SK-N-SH (cell line): ENCODE data around the gene RAI1. TPM values are rescaled to one million over a fixed set of nuclear protein-coding genes. Genes with fewer than 3 reads are reported as not detected.

Source experiments
- CTCF ChIA-PET: fragments of 300-600, 350-600 bp; formaldehyde crosslinking; extraction: SDS; loops from one replicate; lab custom pipeline; 2021; lab: Yijun Ruan, JAX
- POLR2A ChIA-PET: fragments of 350-600 bp; sonication (Branson Sonifier 250); formaldehyde crosslinking; extraction: SDS; loops from one replicate; lab custom pipeline; 2020; ENCODE audit warnings: antibody characterized with exemption, inconsistent platforms; lab: Yijun Ruan, JAX
- DNase-seq: peaks from one replicate; pipeline ENCODE4 v3.0.0; 2012
- H2AFZ ChIP-seq: fragments of 200-600 bp; sonication (generic); 2 replicates; pipeline ENCODE4 v1.8.1; 2016; ENCODE audit warnings: antibody characterized with exemption, mild to moderate bottlenecking, low read depth
- H3F3A ChIP-seq: fragments of 200-600 bp; sonication (generic); replicated peaks from 2 replicates; pipeline ENCODE3; 2016; ENCODE audit warnings: antibody characterized with exemption, mild to moderate bottlenecking; ENCODE audit not compliant: insufficient read depth
- H3K27ac ChIP-seq, 2 experiments: fragments of 200-500 bp in 1 of 2; fragments of 200-600 bp in 1 of 2; sonication (Bioruptor generic) in 1 of 2; sonication (generic), shearing (Covaris generic) in 1 of 2; 2 replicates each; pipeline versions ENCODE4 v1.5.1 to v1.6.1; 2014 to 2016; ENCODE audit warnings: low read depth in 2 of 2, inconsistent platforms in 1 of 2, low read length in 1 of 2, mild to moderate bottlenecking in 1 of 2, mixed read lengths in 1 of 2
- H3K27me3 ChIP-seq: fragments of 200-600 bp; sonication (generic), shearing (Covaris generic); 2 replicates; pipeline ENCODE4 v1.6.1; 2016; ENCODE audit warnings: mixed run types; ENCODE audit not compliant: insufficient read depth
- H3K36me3 ChIP-seq, 2 experiments: fragments of 200-500 bp in 1 of 2; fragments of 200-600 bp in 1 of 2; sonication (Bioruptor generic) in 1 of 2; sonication (generic) in 1 of 2; replicated peaks in 1 of 2; 2 replicates each; pipeline versions ENCODE3 to v1.5.1; 2014 to 2016; ENCODE audit warnings: low read length in 1 of 2, mild to moderate bottlenecking in 1 of 2; ENCODE audit not compliant: insufficient read depth in 2 of 2, control insufficient read depth in 1 of 2
- H3K4me1 ChIP-seq, 2 experiments: fragments of 200-500 bp in 1 of 2; fragments of 200-600 bp in 1 of 2; sonication (Bioruptor generic) in 1 of 2; sonication (generic), shearing (Covaris generic) in 1 of 2; 2 replicates each; pipeline versions ENCODE4 v1.5.1 to v1.6.1; 2014 to 2016; ENCODE audit warnings: low read depth in 1 of 2, low read length in 1 of 2, mixed run types in 1 of 2; ENCODE audit not compliant: insufficient read depth in 2 of 2, control insufficient read depth in 1 of 2
- H3K4me2 ChIP-seq: fragments of 200-600 bp; sonication (generic), shearing (Covaris generic); 2 replicates; pipeline ENCODE4 v1.6.1; 2017; ENCODE audit warnings: mixed run types
- H3K4me3 ChIP-seq, 2 experiments: fragments of 200-500 bp in 1 of 2; fragments of 200-600 bp in 1 of 2; sonication (Bioruptor generic) in 1 of 2; sonication (generic), shearing (Covaris generic) in 1 of 2; 2 replicates each; pipeline versions ENCODE4 v1.5.1 to v1.8.1; 2014 to 2016; ENCODE audit warnings: low read depth in 2 of 2, inconsistent platforms in 1 of 2, low read length in 1 of 2, mild to moderate bottlenecking in 1 of 2, mixed read lengths in 1 of 2, moderate library complexity in 1 of 2
- H3K79me2 ChIP-seq: fragments of 200-600 bp; sonication (generic); 2 replicates; pipeline ENCODE4 v1.8.1; 2017; ENCODE audit warnings: mild to moderate bottlenecking; ENCODE audit not compliant: insufficient read depth
- H3K9ac ChIP-seq: fragments of 200-600 bp; sonication (generic); 2 replicates; pipeline ENCODE4 v1.6.1; 2017; ENCODE audit warnings: mixed run types
- H3K9me2 ChIP-seq: fragments of 200-600 bp; sonication (generic); 2 replicates; pipeline ENCODE4 v1.6.1; 2017; ENCODE audit warnings: mixed run types
- H3K9me3 ChIP-seq: fragments of 200-600 bp; sonication (generic); 2 replicates; pipeline ENCODE4 v1.6.1; 2017; ENCODE audit warnings: mixed run types, mild to moderate bottlenecking, moderate library complexity
- H4K20me1 ChIP-seq: fragments of 200-600 bp; sonication (generic); 2 replicates; pipeline ENCODE4 v1.6.1; 2017; ENCODE audit warnings: mild to moderate bottlenecking, mixed run types; ENCODE audit not compliant: insufficient read depth
- CHD2 ChIP-seq: fragments of 150-350 bp; IDR thresholded peaks from 2 replicates; pipeline ENCODE4 v1.6.1; 2018; ENCODE audit warnings: low read length; ENCODE audit not compliant: partially characterized antibody
- EZH2phosphoT487 ChIP-seq: fragments of 200-600 bp; sonication (generic); IDR thresholded peaks from 2 replicates; pipeline ENCODE4 v1.6.1; 2017; ENCODE audit warnings: low read depth, mixed run types, mild to moderate bottlenecking, antibody characterized with exemption, moderate library complexity, borderline replicate concordance
- USF2 ChIP-seq: fragments of 150-350 bp; IDR thresholded peaks from 2 replicates; pipeline ENCODE4 v1.6.1; 2017; ENCODE audit warnings: antibody characterized with exemption, low read length, low read depth, borderline replicate concordance
- YY1 ChIP-seq: IDR thresholded peaks from 2 replicates; pipeline ENCODE4 v1.4.0; 2012; ENCODE audit warnings: low read depth, mild to moderate bottlenecking
- WGBS: methylation state at CpG from one replicate; pipeline ENCODE4 v1.1.6; 2017; ENCODE audit warnings: low lambda C conversion rate; 5-methylcytosine and 5-hydroxymethylcytosine counted together
- polyA plus RNA-seq, 3 experiments: library from polyadenylated mRNA; depleted of rRNA; stranded (reverse); fragments of >200 nt; gene quantifications; 2 replicates each; pipeline ENCODE4 v1.2.3, GENCODE V29; 2012
- TF ChIP-seq, protein P1 (sequence below): IDR thresholded peaks from 2 replicates; pipeline ENCODE4; 2012

Gene RAI1
- polyA plus RNA-seq, 1 of the 3 experiments (the other 2 are of a cell fraction) = 4.7 TPM

GRCh38 chr17:17737961-17738894 lies 57.0 kb downstream of the RAI1 start:
- Histone ChIP-seq H3K9me2 (no peaks in the 10 kb centered on the region), H4K20me1 (peaks cover 68% of the 10 kb centered on the region), H3K27me3 (no peaks in the 10 kb centered on the region), H3K4me3 (no peak overlapping the region), H3K4me1 (peaks cover 50 to 65% of the 10 kb centered on the region in 2 experiments), H2AFZ (no peak overlapping the region), H3K9me3 (no peaks in the 10 kb centered on the region), H3K4me2 (0 out of 2 replicates have a peak overlapping the region, but pooled peaks have one; percentile 78), H3K36me3 (no peaks in the 10 kb centered on the region), H3F3A (peaks cover 8% of the 10 kb centered on the region), H3K79me2 (peaks cover 94% of the 10 kb centered on the region), H3K9ac (no peak overlapping the region), H3K27ac (peak overlapping the region; percentile 11 to 91; a peak in 3 of 4 replicates)
- 77% methylated on average over 15 of the region's 16 CpGs for WGBS
- CTCF ChIA-PET = interaction anchor here (0.6 to 4.2 kb wide), 5 partner anchors 9 to 450 kb away, joined by 3 to 29 read pairs (median 3); no protein-coding TSS in a partner anchor
- TF ChIP-seq USF2 = no peak
- peak; percentile 26 for TF ChIP-seq CHD2
- POLR2A ChIA-PET = interaction anchor here (1.2 to 2.6 kb wide), 3 partner anchors 10 to 56 kb away, joined by 3 to 17 read pairs (median 5); no protein-coding TSS in a partner anchor
- DNase-seq = peak; percentile 89

DNA sequence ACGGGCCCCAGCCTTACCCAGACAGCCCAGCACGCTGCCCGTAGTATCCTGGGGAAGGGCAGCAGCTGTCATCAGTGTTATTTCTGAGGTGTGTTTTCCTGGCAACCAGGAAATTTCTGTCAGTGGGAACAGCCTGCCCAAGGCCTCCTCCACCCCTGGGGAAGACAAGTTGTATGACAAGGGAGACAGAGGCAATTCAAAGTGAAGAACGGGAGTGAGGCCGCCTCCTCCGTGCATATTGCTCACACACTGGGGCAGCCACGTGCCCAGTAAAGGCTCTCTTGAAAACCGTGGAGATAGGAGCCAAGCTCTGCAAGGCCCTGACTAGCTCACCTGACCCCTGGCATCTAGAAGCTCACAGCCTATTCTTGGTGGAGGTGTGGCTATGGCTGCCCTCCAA lies 57.6 kb downstream of the RAI1 start:
- CTCF ChIA-PET = interaction anchor here (0.6 to 4.2 kb wide), 6 partner anchors 8 to 449 kb away, joined by 3 to 29 read pairs (median 4); no protein-coding TSS in a partner anchor
- no peak for DNase-seq
- H3K4me3 ChIP-seq = no peak overlapping the region; a peak in 1 of 4 replicates
- H3K27ac ChIP-seq = peak overlapping the region; percentile 11 to 91; a peak in 3 of 4 replicates
- H3K9me2 ChIP-seq = no peaks in the 10 kb centered on the region
- no peak overlapping the region for H2AFZ ChIP-seq
- H3K36me3 ChIP-seq = no peaks in the 10 kb centered on the region
- POLR2A ChIA-PET = interaction anchor here (1.2 to 2.6 kb wide), 3 partner anchors 10 to 57 kb away, joined by 3 to 17 read pairs (median 5); no protein-coding TSS in a partner anchor
- H3K9ac ChIP-seq = no peak overlapping the region
- H3K4me2 ChIP-seq = peak overlapping the region; percentile 78; the same call in 1 of the 2 replicates
- H3K4me1 ChIP-seq = peaks cover 45 to 69% of the 10 kb centered on the region in 2 experiments
- WGBS = 69% methylated on average over 7 of the region's 8 CpGs
- peaks cover 74% of the 10 kb centered on the region for H4K20me1 ChIP-seq
- no peak for TF ChIP-seq YY1
- no peak for TF ChIP-seq CHD2
- TF ChIP-seq, protein P1, sequence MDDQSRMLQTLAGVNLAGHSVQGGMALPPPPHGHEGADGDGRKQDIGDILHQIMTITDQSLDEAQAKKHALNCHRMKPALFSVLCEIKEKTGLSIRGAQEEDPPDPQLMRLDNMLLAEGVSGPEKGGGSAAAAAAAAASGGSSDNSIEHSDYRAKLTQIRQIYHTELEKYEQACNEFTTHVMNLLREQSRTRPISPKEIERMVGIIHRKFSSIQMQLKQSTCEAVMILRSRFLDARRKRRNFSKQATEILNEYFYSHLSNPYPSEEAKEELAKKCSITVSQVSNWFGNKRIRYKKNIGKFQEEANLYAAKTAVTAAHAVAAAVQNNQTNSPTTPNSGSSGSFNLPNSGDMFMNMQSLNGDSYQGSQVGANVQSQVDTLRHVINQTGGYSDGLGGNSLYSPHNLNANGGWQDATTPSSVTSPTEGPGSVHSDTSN = no peak
- no peak for TF ChIP-seq EZH2phosphoT487
- TF ChIP-seq USF2 = no peak
- peaks cover 95% of the 10 kb centered on the region for H3K79me2 ChIP-seq
- H3F3A ChIP-seq = peaks cover 5% of the 10 kb centered on the region
- no peaks in the 10 kb centered on the region for H3K27me3 ChIP-seq
- no peaks in the 10 kb centered on the region for H3K9me3 ChIP-seq
